ENCODE results near the gene CDK18. TPM values are rescaled to one million over a fixed set of nuclear protein-coding genes. Genes with fewer than 3 reads are reported as not detected.
A peak's percentile ranks its signal among the peaks of the same experiment; 100 is the strongest.

Gene CDK18
- total RNA-seq, 2 donors from 2014 or later = 11.1 to 16.2 TPM

DNA sequence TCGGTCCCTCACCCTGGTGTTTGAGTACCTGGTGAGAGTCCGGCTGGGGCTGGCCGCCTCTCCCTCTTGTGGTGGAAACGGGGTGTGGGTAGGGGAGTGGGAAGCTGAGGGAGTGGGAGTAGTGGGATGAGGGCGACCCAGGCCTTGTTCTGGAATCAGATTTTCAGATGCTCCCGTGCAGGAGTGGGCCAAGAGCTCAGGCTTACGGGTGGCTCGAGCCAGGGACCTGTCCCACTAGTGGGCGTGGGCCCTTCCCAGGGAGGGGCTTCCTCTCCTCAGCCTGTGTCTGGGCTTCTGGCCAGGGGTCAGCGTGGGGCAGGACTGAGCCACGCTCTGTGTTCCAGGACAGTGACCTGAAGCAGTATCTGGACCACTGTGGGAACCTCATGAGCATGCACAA lies 22.0 kb downstream of the CDK18 start:
- intact Hi-C loops (cut with DNase I) = loop anchor here (5.0 to 10.0 kb wide), 4 partner anchors 106 to 252 kb away; partner anchors contain the start of genes ELK4 and KLHDC8A
- 83% methylated on average over 11 of the region's 11 CpGs for WGBS
- Histone ChIP-seq H3K27me3 (replicated peaks; ENCODE audit: insufficient read depth) (no peaks in the 10 kb centered on the region), H3K27ac (no peak overlapping the region), H3K4me3 (no peak overlapping the region), H3K9me3 (no peaks in the 10 kb centered on the region), H3K4me1 (replicated peaks) (no peaks in the 10 kb centered on the region), H3K36me3 (no peaks in the 10 kb centered on the region)
- no peak for DNase-seq (ENCODE audit: low spot score)
- TF ChIP-seq POLR2AphosphoS5 (IDR thresholded peaks at IDR 0.05) = no peak
- TF ChIP-seq, protein P1, sequence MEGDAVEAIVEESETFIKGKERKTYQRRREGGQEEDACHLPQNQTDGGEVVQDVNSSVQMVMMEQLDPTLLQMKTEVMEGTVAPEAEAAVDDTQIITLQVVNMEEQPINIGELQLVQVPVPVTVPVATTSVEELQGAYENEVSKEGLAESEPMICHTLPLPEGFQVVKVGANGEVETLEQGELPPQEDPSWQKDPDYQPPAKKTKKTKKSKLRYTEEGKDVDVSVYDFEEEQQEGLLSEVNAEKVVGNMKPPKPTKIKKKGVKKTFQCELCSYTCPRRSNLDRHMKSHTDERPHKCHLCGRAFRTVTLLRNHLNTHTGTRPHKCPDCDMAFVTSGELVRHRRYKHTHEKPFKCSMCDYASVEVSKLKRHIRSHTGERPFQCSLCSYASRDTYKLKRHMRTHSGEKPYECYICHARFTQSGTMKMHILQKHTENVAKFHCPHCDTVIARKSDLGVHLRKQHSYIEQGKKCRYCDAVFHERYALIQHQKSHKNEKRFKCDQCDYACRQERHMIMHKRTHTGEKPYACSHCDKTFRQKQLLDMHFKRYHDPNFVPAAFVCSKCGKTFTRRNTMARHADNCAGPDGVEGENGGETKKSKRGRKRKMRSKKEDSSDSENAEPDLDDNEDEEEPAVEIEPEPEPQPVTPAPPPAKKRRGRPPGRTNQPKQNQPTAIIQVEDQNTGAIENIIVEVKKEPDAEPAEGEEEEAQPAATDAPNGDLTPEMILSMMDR (IDR thresholded peaks at IDR 0.05) = no peak
- no peak for TF ChIP-seq POLR2A (IDR thresholded peaks at IDR 0.05)

DNA sequence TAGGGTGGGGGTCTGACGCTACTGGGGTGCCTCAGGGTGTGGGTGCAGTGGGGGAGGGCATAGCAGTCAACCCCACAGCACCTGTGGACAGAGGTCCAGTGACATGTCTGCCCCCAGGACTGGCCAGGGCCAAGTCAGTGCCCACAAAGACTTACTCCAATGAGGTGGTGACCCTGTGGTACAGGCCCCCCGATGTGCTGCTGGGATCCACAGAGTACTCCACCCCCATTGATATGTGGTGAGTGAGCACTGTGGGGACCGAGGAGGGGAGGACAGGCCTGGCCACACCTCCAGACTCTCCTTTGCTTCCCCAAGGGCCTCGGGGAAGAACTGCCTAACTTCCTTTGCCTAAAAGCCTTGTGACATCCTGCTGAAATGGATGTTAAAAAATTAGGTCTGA lies 23.5 kb downstream of the CDK18 start:
- H3K4me3 ChIP-seq = no peak overlapping the region
- no peaks in the 10 kb centered on the region for H3K27me3 ChIP-seq (replicated peaks; ENCODE audit: insufficient read depth)
- intact Hi-C loops (cut with DNase I) = loop anchor here (5.0 to 10.0 kb wide), 4 partner anchors 104 to 253 kb away; partner anchors contain the start of genes ELK4 and KLHDC8A
- no peaks in the 10 kb centered on the region for H3K9me3 ChIP-seq
- WGBS = 63% methylated on average over 4 of the region's 4 CpGs
- no peak for DNase-seq (ENCODE audit: low spot score)
- H3K36me3 ChIP-seq = no peaks in the 10 kb centered on the region
- H3K4me1 ChIP-seq (replicated peaks) = no peaks in the 10 kb centered on the region
- H3K27ac ChIP-seq = no peak overlapping the region
- TF ChIP-seq POLR2A (IDR thresholded peaks at IDR 0.05) = no peak
- TF ChIP-seq, protein P1 (IDR thresholded peaks at IDR 0.05) = no peak
- no peak for TF ChIP-seq POLR2AphosphoS5 (IDR thresholded peaks at IDR 0.05)

- WGBS = 68% methylated on average over 9 of the region's 9 CpGs
- intact Hi-C loops (cut with DNase I) = loop anchor here (5.0 to 10.0 kb wide), 4 partner anchors 104 to 254 kb away; partner anchors contain the start of genes ELK4 and KLHDC8A
- no peaks in the 10 kb centered on the region for H3K36me3 ChIP-seq
- H3K4me1 ChIP-seq (replicated peaks) = no peaks in the 10 kb centered on the region
- no peaks in the 10 kb centered on the region for H3K27me3 ChIP-seq (replicated peaks; ENCODE audit: insufficient read depth)
- no peaks in the 10 kb centered on the region for H3K9me3 ChIP-seq
- no peak for TF ChIP-seq POLR2A (IDR thresholded peaks at IDR 0.05)
- TF ChIP-seq, protein P1 (IDR thresholded peaks at IDR 0.05) = no peak
- no peak for TF ChIP-seq POLR2AphosphoS5 (IDR thresholded peaks at IDR 0.05)
- no peak overlapping the region for H3K4me3 ChIP-seq
- DNase-seq (ENCODE audit: low spot score) = no peak
- no peak overlapping the region for H3K27ac ChIP-seq
Measured at GRCh38 chr1:205528446-205528886, 24.0 kb downstream of the CDK18 start.

GRCh38 chr1:205528887-205529825 lies 24.7 kb downstream of the CDK18 start:
- WGBS = 38% methylated on average over 48 of the region's 53 CpGs
- no peak overlapping the region for H3K27ac ChIP-seq
- no peaks in the 10 kb centered on the region for H3K4me1 ChIP-seq (replicated peaks)
- peak; percentile 79 for DNase-seq (ENCODE audit: low spot score)
- H3K27me3 ChIP-seq (replicated peaks; ENCODE audit: insufficient read depth) = no peaks in the 10 kb centered on the region
- peak overlapping the region; percentile 10 to 14 for H3K4me3 ChIP-seq
- no peaks in the 10 kb centered on the region for H3K36me3 ChIP-seq
- TF ChIP-seq POLR2AphosphoS5 (IDR thresholded peaks at IDR 0.05) (peak; percentile 41), POLR2A (IDR thresholded peaks at IDR 0.05) (no peak)
- TF ChIP-seq, protein P1 (IDR thresholded peaks at IDR 0.05) = peak; percentile 91 to 94 (median 94)
- intact Hi-C loops (cut with DNase I) = loop anchor here (5.0 to 10.0 kb wide), 4 partner anchors 103 to 254 kb away; partner anchors contain the start of genes ELK4 and KLHDC8A
- H3K9me3 ChIP-seq = no peaks in the 10 kb centered on the region
